Activated gamma-delta T cell treated with anti-CD3 and anti-CD28 coated beads, Interleukin-2, amount 50 U/mL, for 16 hours (primary cell): ENCODE results near the gene CMIP.

Experiments used
- DNase-seq: peaks from one replicate; pipeline ENCODE4 v3.0.0-alpha.2; 2020; ENCODE audit warnings: low read depth

Gene CMIP

GRCh38 chr16:81661082-81661481 lies 216.5 kb downstream of the CMIP start:
- DNase-seq, result no peak

DNA sequence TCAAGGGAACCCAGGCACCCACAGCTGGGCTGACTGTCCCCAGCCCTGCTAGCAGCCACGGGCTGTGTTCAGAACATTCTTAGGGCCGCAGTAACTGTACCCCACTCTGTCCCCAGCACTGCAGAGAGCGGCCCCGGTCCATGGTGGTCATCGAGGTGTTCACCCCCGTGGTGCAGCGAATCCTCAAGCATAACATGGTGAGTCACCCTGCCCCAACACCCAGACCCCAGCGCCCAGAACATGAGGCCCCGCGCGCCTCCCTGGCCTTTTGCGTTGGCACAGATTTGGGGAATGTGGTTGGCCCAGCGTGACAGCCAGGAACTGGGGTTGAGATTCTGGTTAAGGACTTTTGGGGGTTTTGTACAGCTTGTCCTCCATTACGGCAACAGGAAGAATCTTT lies 219.5 kb downstream of the CMIP start:
- no peak for DNase-seq

DNA sequence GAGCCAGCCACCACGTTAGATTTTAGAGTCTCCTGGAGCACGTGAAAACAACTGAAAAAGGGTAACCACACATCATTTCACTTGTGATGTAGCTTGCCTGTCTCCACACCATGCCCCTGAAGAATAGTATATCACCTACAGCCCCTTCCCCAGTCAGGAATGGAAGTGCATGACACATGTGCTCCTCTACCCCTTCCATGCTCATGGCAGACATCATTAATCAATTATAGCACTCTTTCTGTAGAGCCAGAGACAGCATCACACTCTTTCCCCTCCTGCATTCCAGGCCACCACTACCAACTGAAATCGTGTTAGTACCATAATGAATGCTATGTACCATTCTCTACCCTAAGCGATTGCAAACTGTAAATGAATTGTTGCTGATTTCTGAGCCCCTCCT lies 221.0 kb downstream of the CMIP start:
- no peak for DNase-seq

DNA sequence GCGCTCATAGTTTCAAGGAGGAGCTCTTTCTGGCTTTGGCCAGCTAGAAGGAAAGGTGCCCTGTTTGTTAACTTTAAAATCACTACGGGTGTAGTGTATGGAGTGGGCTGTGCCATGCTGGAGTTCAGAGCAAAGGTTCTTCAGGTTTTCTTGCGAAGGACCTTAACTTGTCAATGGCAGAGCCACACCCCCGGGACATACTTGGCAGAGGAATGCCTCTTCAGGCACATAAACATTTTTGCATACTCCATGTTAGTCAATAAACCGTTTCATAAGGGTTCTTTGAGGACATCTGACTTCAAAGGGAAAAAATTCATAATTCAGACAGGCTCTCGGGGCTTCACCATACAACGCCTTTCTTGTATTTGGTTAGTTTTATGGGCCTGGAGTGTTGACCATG lies 221.5 kb downstream of the CMIP start:
- no peak for DNase-seq

- no peak for DNase-seq
These were observed 223.9 kb downstream of the CMIP start for GRCh38 chr16:81668243-81669097.

GRCh38 chr16:81669473-81670350 lies 225.1 kb downstream of the CMIP start:
- no peak for DNase-seq

- no peak for DNase-seq
These were observed 227.4 kb downstream of the CMIP start for GRCh38 chr16:81671738-81672597.

DNA sequence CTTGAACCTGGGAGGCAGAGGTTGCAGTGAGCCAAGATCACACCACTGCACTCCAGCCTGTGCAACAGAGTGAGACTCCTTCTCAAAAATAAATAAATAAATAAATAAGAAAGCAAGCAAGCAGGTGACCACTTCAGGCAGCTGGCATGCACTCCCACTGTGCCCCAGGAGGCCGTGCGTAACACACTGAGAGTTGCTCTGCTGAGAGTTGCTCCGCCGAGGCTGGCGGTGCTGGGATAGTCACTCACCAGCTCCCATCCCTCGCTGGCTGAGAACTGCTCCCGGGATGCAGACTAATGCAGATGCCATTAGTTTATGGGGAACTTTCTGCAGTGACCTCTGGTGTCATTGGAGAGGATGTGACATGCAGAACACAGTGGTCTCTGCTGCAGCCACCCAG lies 228.8 kb downstream of the CMIP start:
- no peak for DNase-seq

GRCh38 chr16:81675662-81676061 lies 231.1 kb downstream of the CMIP start:
- no peak for DNase-seq

- DNase-seq, result no peak
These were observed 231.7 kb downstream of the CMIP start for GRCh38 chr16:81676066-81676882.

- DNase-seq, result no peak
These were observed 232.5 kb downstream of the CMIP start for GRCh38 chr16:81676883-81677737.

- DNase-seq, result no peak
These were observed 233.9 kb downstream of the CMIP start for GRCh38 chr16:81678326-81679095.

GRCh38 chr16:81679721-81680430 lies 235.3 kb downstream of the CMIP start:
- no peak for DNase-seq

GRCh38 chr16:81680444-81681275 lies 236.1 kb downstream of the CMIP start:
- no peak for DNase-seq

DNA sequence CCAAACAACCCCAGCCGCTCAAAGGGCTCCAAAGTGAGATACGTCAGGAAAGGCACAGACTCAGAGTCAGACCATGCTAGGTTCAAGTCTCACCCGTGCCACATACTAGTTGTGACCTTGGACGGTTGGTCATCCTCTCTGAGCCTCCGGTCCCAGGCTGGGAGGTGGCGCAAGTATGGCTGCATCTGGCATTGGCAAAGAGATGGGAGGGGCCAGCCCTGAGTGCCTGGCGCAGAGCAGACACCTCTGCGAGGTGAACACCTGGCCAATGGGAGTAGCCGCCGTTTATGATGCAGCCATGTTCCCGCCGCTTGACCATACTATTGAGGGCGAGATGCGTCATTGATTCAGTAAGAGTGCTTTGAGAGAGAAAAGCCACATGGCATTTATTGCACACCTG lies 236.7 kb downstream of the CMIP start:
- no peak for DNase-seq

DNA sequence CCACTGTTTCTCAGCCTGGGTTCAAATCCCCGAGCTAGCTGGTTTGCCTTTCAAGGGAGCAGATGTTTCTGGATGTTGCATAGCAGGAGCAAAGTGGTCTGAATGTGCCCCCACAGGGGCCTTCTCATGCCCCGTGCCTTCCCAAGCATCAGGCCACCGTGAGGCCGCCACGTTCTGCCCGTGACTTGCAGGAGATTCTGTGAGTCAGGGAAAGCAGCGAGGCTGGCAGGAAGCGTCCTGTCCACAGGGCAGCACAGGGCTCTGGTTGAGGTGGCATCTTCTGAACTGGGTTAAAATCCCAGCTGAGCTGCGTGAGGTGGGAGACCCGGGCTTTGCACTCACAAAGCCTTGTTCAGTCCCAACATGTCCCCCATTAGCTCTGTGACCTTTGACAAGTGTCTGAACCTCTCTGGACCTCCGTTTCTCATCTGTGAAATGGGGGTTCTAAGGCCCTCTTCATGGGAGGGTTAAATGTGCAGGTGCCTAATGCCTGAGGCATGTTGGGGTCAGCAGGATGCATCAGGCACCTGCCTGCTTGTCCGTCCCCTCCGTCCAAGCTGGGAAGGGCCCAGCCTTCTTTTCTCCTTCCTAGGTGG lies 239.7 kb downstream of the CMIP start:
- no peak for DNase-seq

DNA sequence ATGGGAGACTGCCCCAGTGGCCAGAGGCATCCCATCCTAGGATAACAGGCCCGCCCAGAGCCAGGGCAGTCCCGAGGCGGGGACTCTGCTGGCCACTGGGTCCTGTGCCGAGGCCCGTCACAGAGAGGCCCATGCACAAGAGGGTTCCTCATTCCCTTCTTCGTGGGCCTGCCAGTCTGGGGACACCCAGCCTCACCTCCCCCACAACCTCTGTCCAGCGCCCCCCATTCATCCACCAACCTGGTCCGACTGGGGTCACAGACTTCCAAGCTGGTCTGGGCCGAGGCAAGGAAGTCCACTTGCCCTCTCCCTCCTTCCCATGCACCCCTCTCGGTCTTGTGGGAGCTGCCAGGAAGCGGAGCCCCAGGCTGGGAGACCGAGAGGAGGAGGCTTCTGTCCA lies 240.3 kb downstream of the CMIP start:
- no peak for DNase-seq
